Measurements from ENCODE around the gene ALPK1.
"Not testable (repeated sequence)": the region's sequence is repeated elsewhere in the genome, so short reads cannot be mapped to it uniquely, and the experiment has no call there.

The ALPK1 gene

DNA sequence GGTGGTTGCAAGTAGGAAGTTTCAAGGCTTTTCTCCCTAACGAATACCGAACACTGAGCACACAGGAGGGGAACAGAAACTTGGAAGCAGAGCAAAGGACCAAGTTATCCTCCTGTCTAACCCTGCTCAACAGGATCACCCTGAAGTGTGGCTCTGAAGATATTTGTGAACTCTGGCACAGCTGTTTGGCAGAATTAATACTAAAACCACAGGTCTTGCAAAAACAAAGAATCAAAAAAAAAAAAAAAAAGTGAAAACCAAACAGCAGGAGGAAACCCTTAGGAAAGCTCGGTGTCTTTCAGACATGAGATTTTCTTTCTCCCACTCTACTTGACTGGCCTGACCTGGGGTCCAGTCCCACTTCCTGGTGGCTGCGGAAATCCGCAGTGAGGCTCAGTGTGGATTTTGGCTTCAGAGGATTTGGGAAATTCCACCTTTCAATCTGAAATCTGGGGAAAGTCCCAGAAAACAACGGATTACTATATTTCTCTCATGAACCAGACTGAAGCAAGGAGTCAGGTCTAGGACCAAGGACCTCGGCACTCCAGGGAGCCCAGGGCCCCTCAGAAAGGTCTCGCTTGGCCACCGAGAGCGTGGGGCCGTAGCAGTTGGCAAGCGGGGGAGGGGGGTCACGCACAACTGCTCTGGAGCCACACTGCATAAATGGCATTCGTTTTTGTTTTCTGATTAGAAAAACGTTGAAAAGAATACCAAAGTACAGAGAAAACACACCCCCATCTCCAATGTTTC, 12.3 kb upstream of the ALPK1 start:
- no peak for DNase-seq (ENCODE audit: low read depth)

DNA sequence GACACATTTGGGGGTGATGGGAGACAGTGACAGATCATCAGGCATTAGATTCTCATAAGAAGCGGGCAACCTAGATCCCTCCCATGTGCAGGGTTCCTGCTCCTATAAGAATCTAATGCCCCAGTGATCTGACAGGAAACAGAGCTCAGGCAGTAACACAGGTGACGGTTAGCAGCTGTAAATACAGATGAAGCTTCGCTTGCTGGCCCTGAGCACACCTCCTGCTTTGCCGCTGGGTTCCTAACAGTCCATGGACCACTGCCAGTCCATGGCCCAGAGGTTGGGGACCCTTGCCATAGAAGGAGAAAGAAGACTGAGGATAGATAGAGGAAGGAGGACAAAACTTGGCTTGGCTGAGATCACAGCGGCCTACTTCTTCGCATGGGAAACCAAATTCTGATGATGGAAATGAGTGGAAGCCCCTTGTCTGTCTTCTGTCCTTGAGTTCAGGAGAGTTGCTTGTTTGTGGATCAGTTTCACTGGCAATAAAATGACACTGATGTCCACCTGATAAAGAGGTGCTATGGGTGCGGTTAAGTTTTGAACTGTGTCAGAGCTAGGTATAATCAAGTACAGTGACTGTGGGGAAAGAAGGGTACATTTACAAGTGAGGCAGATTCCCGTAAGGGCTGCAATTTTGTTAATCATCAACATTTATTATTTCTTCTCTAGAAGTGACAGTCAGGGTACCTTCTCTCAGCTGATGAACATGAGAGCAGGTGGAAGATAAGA, 9.7 kb upstream of the ALPK1 start:
- no peak for DNase-seq (ENCODE audit: low read depth)

DNA sequence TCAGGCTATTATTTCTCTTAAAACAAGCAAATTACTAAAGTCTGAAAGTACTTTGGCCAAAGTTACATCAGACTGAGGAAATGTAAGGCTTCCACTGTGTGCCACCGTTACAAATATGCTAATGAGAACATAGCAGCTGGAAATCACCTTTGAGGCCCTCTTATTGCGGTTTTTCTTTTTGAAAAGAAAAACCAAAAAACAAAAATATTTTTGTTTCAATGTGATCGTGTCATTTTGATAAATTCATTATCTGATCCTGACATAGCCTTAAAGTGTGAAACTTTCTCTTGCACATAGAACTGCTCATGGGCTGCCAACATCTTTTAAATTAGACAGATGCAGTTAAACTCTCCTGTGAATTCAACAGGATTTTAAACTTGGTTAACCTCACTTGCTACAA, 8.7 kb upstream of the ALPK1 start:
- DNase-seq (ENCODE audit: low read depth), result no peak

DNA sequence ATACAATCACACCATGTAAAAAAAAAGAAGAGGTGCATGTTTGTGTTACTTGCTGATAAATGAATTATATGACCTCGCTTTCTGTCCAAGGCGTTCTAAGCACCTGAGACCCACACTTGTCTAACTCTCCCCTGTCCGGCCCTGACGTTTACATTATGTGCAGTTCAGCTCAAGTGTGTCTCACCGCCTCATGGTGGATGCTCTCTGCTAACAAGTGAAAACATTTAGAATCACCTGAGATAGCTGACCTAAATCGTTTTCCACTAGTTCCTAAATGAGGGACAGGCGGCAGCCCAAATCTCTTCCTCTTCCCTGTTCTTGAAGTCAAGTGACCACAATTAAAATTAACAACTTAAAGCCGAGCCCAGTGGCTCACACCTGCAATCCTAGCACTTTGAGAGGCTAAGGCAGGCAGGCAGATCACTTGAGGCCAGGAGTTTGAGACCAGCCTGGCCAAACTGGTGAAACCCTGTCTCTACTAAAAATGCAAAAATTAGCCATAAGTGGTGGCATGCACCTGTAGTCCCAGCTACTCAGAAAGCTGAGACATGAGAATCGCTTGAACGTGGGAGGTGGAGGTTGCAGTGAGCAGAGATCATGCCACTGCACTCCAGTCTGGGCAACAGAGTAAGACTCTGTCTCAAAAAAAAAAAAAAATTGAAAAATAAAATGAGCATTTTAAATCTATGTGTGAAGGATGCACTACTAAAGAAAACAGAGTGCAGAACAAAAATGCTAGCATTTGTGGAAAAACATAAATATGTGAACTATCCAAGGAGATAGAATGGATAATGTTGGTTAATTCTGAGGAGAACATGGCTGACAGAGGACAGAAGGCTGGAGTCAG, 7.5 kb upstream of the ALPK1 start:
- no peak for DNase-seq (ENCODE audit: low read depth)

DNA sequence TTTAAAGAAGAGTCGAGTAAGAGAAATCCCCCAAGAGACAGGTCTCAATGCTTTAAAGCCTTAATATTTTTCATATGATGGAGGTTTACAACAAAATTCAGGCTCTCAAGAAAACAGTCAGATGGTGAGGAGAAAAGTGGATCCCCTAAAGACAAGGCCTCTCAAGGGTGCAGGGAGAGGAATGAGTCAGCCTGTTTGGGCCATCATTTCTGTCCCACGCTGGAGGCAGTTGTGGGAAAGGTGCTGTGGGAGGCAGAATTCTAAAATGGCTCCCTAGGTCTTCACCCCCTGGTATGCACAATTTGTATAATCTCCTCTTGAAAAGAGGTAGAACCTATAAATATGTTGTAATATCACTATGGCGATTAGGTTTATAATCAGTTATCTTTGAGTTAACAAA, 6.8 kb upstream of the ALPK1 start:
- DNase-seq (ENCODE audit: low read depth), result no peak

DNA sequence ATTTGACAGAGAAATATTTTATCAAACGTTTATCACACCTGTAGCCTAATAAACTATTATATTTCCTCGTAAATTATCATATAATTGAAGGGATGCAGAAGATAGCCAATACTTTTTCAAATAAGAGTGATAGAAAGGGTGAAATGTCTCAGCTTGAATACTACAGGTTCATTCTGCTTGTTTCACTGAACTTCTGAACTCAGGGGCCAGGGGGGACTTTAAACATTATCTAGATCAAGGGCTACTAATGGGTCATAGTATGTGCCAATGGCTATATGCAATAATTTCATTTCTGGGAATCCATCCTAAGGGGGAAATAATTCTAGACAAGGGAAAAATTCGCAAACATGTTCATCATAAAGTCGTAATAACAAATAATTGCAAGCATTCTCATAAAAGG, 2.6 kb downstream of the ALPK1 start:
- no peak for DNase-seq (ENCODE audit: low read depth)

DNA sequence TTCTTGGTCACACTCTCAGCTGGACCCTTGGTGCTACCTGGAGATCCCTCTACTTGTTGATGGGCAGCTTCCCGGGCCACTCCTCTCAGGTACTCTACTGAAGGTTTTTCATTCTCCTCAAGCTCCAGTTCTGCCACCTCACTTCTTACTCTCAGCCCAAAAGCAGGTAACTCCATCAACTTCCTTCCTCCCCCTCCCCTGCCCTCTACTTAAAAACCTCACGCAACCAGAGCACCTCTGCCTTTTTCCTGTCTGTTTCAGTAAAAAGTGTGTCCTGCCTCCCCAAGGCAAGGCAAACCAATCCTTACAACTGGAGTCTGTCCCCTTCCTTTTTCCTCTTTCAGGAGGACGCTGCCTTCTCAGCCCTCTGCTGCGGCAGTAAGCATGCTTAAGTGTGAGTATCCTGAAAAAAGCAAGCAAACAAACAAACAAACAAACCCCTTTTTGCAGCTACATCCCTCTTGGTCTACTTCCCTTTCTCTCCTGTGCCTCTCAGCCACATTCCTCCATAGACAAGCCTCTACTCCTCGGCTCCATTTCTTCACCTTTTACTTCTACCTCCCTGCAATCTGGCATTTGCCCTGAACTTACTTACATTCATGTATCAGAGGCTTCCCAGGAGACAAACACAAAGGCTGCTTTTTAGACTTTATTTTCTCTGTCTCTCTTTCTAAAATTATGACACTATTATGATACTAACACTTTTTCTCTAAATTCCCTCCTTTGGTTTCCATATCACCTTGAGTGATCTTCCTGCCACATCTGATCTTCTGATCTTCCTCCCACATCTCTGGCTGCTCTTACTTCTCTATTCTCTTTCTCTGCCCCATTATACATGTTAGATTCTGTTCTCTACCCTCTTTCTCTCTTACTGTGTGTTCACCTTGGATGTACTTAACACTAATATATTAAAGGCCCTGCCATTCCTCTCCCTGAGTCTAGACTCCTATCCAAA, 5.4 kb downstream of the ALPK1 start:
- DNase-seq (ENCODE audit: low read depth), result no peak

DNA sequence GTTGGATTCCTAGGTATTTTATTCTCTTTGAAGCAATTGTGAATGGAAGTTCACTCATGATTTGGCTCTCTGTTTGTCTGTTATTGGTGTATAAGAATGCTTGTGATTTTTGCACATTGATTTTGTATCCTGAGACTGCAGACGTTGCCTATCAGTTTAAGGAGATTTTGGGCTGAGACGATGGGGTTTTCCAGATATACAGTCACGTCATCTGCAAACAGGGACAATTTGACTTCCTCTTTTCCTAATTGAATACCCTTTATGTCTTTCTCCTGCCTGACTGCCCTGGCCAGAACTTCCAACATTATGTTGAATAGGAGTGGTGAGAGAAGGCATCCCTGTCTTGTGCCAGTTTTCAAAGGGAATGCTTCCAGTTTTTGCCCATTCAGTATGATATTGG, 8.3 kb downstream of the ALPK1 start:
- DNase-seq (ENCODE audit: low read depth), result not testable (repeated sequence)

DNA sequence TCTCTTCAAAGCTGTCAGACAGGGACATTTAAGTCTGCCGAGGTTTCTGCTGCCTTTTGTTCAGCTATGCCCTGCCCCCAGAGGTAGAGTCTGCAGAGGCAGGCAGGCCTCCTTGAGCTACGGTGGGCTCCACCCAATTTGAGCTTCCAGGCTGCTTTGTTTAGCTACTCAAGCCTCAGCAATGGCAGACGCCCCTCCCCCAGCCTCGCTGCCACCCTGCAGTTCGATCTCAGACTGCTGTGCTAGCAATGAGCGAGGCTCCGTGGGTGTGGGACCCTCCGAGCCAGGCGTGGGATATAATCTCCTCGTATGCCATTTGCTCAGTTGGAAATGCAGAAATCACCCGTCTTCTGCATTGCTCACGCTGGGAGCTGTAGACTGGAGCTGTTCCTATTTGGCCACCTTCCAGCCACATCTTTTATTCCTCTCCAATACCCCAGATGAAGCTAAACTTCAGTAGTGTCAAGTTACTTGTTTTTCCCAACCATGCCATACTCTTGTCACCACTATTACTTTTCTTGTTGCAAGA, 12.2 kb downstream of the ALPK1 start:
- DNase-seq (ENCODE audit: low read depth), result not testable (repeated sequence)

DNA sequence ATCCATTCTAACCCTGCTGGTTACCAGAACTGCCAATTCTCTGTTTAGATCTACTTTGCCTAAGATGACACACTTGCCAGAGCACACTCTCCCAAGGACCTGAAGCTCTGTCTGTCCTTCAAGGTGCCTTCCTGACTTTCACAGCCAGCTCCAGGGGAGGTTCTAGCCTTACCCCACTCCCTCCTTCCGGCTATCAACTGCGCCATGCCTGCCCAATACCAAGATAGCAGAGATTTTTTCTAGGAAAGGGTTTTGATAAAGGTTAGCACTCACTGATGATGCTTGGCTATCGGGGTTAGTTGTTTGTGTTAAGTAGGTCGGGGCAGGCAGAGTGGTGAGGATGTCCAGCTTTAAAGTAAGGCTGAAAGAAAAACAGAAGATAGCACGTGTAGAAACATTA, 14.3 kb downstream of the ALPK1 start:
- no peak for DNase-seq (ENCODE audit: low read depth)

DNA sequence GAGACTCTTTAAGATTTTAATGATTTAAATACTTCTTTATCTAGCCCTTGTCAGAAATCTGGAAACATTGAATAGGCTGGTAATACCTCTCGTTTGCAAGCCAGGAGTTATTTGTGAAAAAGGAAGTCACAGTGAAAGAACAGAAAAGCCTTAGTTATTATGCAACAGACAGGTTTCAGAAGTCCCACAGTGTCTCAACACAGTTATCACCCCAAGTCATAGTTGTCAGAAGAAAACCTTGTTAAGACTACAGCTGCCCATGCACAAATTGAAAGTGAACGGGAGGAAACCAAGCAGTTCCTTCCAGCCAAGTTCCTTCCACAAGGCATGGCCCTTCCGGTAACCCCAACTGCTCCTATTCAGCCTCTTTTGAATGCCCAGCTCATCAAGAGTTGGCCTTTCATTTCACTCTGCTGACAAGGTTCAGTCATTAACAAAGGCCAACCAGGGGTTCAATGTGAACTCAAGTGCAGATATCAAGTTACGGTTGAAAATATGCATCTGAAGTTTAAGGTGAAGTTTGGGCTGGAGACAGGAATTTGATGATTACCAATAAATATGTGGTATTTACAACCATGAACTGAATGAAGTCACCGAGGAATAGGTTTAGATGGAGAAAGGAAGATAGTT, 15.6 kb downstream of the ALPK1 start:
- DNase-seq (ENCODE audit: low read depth), result no peak

DNA sequence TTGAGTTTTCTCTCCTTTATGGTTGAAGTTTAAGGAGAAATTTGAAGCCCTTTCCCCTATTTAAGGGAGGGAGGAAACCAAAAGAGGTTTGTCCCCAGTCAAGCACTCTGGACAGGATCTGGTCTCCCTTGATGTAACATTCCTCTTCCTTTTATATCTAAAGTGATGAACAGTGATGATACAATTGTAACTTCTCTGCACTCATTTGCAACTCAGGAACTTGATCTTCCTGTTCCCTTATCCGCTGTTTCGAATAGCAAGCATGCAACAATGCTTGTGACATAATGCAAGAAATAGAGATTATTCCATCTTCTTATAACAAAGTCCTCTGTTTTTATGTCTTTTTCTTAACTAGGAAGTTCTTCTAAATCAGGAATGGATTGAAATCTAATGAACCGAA, 18.3 kb downstream of the ALPK1 start:
- no peak for DNase-seq (ENCODE audit: low read depth)

DNA sequence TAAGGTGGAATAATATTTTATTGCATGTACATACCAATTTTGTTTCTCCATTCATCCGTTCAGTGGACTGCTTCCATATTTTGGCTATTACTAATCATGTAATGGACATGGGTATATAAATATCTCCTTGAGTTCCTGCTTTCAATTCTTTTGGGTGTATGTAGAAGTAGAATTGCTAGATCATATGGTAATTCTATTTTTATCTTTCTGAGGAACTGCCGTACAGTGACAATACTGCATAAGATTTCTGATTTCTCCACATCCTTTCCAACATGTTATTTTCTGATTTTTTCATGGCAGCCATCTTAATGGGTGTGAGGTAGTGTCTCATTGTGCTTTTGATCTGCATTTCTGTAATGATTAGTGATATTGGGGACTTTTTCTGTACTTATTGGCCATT, 19.2 kb downstream of the ALPK1 start:
- DNase-seq (ENCODE audit: low read depth), result no peak

DNA sequence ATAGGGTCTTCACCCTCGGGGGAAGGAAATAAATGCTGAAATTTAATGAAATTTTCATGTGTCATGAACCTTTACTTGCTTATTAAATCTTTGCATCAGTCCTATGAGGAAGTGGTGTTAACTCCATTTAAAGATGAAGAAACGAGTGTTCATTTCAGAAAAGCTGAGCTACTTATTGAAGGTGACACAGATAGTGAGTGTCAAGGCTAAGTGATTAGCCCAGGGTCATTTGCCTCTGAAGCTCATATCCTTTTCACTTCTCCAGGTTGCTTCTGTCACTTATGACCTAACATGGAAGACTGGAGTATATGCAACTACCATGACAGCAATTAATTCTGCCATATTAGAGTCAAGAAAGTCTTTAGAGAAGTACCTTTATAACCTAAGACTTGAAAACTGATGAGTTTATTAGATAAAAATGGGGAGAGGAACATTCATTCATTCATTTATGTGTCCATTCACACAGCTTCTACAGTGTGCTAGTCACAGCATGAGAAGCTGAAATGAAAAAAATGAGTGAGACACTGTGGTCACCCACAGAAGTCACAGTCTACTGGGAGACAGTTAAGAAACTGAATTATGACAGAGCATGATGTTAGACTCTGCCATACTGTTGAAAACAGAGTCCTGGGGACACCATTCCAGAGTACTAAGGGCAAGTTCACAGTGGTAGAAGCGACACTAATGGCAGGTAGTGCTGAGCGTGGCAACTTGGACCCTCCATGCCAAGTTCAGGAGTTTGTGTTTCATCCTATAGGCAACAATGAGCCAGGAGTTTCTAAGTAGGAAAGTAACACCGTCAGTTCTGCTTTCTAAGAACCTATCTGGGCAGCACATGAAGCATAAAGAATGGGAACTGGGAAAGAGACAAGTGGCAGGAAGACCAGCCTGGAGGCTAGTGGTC, 21.3 kb downstream of the ALPK1 start:
- no peak for DNase-seq (ENCODE audit: low read depth)

DNA sequence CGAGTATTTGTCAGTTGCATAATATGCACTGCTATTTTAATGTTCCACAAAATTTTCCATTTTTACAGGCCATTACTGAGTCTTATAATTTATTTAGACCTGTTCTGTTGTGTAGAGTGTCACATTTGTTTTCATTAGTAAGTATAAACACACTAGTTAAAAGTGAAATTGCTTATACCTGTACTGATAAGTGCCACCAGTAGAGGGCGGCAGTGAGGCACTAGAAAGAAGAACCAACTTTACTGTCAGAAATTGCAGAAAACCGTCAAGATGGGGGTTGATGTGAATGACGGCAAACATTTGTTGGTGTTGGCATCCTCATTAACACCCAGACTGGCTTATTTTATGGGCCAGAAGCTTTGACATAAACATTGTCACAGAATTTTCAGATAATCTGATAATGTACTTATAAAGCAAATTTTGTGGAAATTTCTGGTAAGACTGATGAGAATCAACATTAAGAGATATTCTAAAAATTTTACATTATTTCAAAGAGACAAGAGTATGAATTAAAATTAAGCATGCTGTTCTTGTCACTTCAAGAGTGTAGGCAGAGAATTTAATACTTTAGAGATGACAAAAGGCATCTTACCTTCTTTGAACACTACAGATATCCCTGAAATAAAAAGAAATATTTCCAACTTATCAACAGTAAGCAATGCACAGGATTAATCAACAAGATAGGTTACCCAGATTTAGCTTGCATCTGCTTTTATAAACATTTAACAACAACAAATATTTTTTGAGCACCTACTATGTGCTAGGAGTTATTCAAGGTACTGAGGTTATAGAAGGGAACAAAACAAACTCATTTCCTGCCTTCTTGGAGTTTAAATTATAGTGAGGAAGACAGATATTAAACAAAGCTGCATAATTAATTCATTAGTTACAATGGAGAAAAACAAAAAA, 24.9 kb downstream of the ALPK1 start:
- peak; percentile 50 for DNase-seq (ENCODE audit: low read depth)

DNA sequence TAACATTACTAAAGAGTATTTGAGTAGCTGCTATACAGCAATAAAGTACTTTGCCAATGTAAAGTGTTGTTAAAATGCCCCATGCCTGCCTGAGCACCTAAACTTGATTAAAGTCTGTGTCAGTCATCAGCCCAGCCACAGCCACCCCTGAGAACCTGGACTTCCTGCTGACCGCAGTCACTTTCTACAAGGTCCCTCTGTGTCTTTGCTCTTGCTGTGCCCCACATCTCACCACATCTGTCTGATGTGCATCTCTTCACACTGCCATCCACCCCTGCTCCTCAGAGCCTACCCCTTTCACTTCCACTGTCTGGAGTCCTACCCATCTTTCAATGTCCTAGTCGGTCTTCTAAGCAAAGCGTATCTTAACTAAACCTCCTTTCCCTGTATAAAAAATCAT, 25.7 kb downstream of the ALPK1 start:
- DNase-seq (ENCODE audit: low read depth), result no peak

DNA sequence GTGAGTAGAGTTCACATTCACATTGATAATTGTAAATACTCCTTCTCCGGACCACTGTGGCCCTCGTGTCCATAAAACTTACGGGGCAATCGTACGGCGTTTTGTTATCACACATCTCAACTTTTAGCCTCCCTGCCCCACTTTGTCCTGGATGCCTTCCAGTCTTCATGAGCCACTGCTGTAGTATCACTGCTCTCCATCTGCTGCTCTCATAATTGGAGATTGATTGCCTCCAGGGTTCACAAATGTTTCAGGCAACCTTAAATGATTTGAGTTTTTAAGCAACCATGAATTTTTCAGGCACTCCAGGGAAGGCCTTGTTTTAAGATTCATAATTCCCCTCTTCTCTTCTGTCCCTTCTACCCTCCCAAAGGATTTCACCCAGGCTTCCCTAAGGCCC, 28.4 kb downstream of the ALPK1 start:
- no peak for DNase-seq (ENCODE audit: low read depth)

DNA sequence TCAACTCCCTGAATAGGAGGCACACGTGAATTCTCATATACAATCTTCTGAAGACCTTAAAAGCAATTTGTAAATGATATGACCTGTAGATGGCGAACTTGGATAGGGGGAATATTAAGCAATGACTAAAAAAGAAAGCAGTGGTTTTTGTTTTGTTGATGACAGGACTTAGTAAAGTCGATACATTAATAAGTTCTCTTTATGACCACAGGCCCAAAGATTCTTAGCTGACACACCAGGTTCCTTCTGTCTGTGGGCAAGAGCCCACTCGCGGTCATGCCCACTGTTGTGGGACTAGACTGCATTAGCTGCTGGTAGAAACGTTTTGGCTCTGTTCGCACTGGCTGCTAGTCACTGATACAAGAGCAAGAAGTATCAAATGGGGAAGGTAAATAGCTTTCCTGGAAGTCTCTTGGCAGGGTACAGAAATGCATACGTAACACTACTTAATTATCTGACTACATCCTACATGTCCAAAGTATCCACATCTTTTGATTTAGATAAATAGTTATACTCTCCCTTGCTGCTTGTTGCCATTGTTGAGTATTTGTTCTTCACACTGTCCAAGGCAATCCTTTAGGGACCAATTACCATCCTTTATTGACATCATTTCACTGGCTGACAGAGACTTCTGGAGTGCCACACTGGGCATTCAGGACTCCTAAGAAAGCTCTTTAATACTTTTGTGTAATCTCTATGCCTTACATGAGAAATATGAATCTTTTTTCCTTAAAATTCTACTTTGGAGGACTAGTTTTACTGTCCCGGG, 31.0 kb downstream of the ALPK1 start:
- no peak for DNase-seq (ENCODE audit: low read depth)

All from stimulated activated CD8-positive, alpha-beta memory T cell treated with anti-CD3 and anti-CD28 coated beads, Interleukin-15, amount 100 ng/mL, for 24 hours (primary cell).